ENCODE data around the gene TBC1D4.

Gene TBC1D4

DNA sequence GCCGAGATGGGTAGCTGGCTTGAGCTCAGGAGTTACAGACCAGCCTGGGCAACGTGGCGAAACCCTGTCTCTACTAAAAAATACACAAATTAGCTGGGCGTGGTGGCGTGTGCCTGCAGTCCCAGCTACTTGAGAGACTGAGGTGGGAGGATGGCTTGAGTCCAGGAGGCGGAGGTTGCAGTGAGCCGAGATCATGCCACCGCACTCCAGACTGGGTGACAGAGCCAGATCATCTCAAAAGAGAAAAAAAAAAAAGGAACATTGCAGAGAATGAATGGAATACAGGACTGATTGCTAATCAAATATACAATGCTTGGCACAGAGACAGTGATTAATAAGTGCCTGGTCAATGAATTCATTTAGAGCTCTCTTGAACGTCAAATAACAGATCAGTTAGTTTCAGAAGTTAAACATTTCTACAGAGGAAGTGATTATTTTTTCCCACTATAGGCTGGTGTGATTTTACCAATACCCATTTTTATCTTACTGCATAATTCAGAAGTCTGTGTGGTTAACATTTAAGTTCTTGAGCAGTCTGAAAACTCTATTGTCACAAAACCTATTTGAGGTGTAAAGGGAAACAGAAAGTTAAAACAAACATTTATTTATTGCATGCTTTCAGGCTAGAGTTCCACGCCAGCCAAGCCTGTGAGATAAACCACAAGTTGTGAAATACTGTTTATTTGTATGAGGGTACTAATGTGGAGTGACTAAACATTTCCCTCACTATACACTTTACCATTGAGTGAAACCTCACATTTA is 7.7 kb upstream of the TBC1D4 start:
- DNase-seq (ENCODE audit: low read depth in 3 of 3, low spot score in 1 of 3): no peak

GRCh38 chr13:75486146-75487062 is 4.4 kb upstream of the TBC1D4 start:
- no peak for DNase-seq (ENCODE audit: low read depth in 3 of 3, low spot score in 1 of 3)

- DNase-seq (ENCODE audit: low read depth in 3 of 3, low spot score in 1 of 3): no peak
Measured at GRCh38 chr13:75485286-75486062, 3.5 kb upstream of the TBC1D4 start.

- no peak for DNase-seq (ENCODE audit: low read depth in 3 of 3, low spot score in 1 of 3)
Measured at GRCh38 chr13:75482820-75483079, 781 bp upstream of the TBC1D4 start.

DNA sequence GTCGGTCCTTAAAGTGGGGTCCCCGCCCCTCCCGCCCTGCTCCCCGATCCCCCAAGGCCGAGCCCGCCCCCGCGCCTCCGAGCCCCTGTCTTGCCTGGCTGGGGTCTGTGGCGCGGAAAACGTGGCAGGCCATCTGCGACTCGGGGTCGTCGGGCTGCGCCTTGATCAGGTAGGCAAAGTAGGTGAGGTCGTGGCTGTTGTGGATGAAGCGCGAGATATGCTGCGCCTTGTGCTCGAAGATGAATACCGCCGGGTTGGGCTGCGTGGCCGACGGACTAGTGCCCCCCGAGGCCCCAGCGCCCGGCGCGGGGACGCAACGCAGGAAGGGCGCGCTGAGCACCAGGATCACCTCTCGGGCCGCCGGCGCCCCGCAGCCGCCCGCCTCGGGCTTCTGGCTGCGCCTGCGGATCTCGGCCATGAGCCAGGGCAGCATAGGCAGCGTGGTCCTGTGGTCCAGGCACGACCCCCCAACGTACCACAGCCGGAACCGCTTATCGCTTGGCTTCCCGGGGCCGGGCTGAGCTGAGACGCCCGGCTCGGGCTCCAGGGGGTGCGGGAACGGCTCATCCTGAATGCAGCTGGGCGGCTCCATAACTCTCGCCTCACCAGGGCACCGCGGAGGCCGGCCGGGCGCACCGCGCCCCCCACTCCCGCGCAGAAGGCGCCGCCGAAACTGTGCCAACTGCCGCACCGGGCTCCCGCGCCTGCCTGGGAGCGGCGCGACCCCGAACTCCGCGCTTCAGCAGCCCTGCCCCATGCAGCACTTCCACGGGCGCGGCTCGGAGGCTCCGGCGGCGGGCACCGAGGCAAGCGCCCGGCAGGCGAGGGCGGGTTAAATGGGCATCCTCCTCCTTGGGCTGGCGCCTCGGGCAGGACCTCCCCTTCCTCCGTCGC is 546 bp downstream of the TBC1D4 start:
- DNase-seq (ENCODE audit: low read depth in 3 of 3, low spot score in 1 of 3): peak in 1 of 3 donors; percentile 5

DNA sequence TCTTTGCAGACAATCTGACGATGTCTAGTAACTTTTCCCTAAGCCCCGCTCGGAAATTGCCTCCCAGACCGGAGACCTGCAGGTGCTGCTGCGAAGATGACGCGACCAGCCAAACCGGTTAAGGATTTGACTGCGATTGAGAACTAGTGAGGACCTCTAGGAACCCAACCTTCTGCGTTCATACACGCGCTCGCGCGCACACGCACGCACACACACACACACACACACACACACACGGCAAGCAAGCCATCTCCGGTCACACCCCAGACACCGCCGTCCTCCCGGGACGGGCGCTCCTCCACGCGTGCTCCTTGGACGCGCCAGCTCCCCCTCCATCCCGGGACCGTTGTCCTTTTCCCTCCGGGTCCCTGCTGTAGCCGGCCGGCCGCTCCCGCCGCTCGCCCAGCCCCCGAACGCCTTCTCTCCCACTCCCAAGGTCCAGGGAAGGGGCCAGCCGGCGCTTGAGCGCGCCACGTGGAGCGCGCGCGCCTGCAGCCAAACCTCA is 1.2 kb downstream of the TBC1D4 start:
- no peak for DNase-seq (ENCODE audit: low read depth in 3 of 3, low spot score in 1 of 3)

- no peak for DNase-seq (ENCODE audit: low read depth in 3 of 3, low spot score in 1 of 3)
Measured at GRCh38 chr13:75479102-75479740, 2.7 kb downstream of the TBC1D4 start.

- DNase-seq (ENCODE audit: low read depth in 3 of 3, low spot score in 1 of 3): no peak
Measured at GRCh38 chr13:75478659-75479058, 3.3 kb downstream of the TBC1D4 start.

DNA sequence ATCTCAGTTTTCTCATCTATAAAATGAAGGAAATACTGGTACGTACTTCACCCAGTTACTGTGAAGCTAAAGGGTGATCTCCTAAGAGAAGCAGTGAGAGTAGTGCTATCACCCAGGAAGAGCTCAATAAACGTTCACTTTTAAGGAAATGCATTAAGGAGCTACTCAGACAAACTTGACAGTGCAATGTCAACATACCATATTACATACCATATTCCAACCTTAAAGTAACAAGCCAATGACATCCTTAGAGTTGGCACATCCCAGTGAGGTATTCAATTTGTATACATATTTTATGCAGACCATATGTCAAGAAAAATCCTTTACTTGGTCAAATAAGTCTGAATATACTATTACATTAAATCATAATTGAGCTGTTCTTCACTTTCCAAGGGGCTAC is 7.0 kb downstream of the TBC1D4 start:
- DNase-seq (ENCODE audit: low read depth in 3 of 3, low spot score in 1 of 3): no peak

DNA sequence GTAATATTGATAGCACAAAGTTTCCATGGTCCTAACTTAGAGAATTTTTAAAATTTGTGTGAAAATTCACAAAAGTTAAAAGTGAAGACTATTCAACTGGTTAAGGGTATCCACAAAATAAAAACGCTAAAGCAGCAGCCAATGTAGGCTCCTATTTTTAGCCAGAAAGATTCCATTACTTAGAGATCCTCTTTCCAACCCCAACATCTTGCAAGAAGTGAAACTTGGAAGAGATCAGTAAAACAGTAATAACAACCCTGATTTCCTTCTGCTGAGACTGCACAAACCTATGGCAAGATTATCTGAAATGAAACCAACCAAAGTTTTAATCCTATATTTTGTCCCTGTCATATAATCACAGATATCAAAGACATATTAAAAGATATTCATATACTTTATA is 8.5 kb downstream of the TBC1D4 start:
- DNase-seq (ENCODE audit: low read depth in 3 of 3, low spot score in 1 of 3): no peak

GRCh38 chr13:75470676-75471075 is 11.3 kb downstream of the TBC1D4 start:
- DNase-seq (ENCODE audit: low read depth in 3 of 3, low spot score in 1 of 3): no peak

DNA sequence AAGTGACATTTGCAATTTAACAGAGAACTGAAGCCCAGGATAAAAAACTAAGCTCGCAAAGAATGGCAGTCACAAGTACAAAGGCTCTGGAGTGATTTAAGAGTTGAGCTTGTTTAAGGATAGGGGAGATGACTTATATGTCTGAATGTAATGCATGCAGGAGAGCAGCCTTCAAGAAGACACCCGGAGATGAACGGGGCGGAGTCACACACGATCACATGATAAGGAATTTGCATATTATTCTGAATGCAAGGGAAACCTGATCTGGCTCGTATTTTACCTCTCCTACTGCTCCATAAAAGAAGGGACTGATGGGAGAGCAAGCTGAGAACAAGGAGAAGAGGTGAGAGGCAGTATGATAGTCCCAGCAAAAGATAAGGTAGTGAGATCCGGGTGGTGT is 12.9 kb downstream of the TBC1D4 start:
- DNase-seq (ENCODE audit: low read depth in 3 of 3, low spot score in 1 of 3): no peak

GRCh38 chr13:75468602-75469001 is 13.4 kb downstream of the TBC1D4 start:
- DNase-seq (ENCODE audit: low read depth in 3 of 3, low spot score in 1 of 3): no peak

GRCh38 chr13:75468098-75468497 is 13.9 kb downstream of the TBC1D4 start:
- DNase-seq (ENCODE audit: low read depth in 3 of 3, low spot score in 1 of 3): no peak

DNA sequence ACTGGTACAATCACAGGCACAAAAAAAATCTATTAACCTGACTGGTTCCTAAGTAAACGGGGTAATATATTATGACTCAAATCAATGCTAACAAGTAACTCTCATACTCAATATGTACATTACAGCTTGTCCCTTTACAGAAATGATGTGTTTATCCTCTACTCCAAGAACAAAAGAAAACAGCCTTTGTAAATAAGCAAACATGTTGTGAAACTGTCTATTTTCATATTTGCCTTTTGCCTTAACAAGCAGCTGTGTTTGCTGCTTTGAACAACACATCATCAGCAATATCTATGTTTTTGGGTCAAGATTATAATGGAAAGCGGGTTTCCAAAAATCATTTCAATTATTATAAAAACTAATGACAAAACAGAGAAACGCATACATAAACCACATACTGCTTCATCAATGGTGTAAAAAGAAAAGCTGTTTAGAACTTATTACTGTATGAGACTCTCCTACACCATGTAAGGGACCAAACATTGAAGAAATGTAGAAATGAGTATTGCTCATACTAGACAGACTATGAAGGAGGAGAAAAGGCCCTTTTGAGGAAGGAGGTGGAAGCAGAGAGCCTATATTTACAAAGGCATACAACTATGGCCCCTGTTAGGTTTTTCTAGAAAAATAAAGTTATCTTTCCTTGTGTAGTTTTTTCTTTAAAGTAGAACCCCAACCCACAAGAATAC is 14.8 kb downstream of the TBC1D4 start:
- DNase-seq (ENCODE audit: low read depth in 3 of 3, low spot score in 1 of 3): no peak

DNA sequence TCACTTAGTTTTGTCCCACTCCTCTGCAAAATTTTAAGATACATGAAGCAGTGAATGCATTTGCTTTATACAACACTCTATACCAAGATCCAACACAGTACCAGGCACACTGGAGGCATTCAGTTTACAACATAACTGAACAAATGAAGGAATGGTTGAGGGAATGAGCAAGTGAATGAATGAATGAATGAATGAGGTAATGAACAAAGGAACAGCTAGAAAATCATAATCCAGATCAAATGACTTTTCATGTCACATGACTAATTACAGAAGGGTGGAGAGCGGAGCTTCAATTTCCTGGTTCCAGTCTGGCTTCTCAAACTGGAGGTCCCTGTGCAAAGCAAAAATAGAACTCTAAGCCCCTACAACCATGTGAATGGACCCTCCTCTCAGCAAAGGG is 16.7 kb downstream of the TBC1D4 start:
- DNase-seq (ENCODE audit: low read depth in 3 of 3, low spot score in 1 of 3): no peak

GRCh38 chr13:75461314-75461713 is 20.7 kb downstream of the TBC1D4 start:
- no peak for DNase-seq (ENCODE audit: low read depth in 3 of 3, low spot score in 1 of 3)

DNA sequence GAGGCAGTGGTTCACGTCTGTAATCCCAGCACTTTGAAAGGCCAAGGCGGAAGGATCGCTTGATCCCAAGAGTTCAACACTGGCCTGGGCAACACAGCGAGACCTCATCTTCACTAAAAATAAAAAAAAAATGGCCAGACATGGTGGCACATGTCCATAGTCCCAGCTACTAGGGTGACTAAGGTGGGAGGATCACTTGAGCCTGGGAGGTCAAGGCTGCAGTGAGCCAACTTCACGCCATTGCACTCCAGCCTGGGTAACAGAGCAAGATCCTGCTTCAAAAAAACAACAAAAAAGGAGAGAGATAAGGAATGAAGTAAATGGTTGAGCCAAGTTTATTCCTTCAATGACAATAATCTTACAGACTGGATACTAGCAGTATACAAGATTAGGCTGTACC is 21.3 kb downstream of the TBC1D4 start:
- DNase-seq (ENCODE audit: low read depth in 3 of 3, low spot score in 1 of 3): no peak

DNA sequence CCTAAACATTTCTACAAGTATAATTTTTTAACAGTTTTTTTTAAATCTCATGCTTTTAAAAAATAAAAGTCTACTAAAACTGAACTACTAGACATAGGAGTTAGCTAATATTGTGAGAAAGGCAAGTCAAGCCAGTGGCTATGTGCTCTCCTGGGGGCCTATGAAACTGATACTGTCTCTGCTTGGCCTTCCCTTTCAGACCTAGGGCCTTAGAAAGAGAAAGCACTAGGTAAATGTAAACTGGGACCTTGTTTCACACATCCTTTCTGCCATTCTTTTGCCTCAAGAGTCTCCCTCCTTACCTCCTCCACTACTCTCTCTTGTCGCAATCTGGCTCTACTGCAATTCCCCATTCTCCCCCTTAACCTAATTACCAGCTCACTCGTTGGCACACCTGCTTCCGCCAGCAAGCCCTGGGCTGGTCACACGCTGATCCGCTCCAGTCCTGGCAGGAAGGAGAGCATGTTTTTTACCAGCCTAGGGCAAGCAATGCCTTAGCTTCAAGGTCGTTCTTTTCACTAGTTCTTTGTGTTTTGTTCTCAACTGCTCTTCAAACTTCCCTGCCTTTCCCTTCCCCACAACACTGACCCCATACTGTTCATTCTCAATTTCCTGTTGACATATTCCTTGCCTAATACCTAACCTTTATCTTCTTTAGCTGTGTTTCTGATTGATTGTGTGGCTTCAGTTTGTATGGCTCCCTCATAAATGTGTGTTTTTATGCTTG is 23.1 kb downstream of the TBC1D4 start:
- DNase-seq (ENCODE audit: low read depth in 3 of 3, low spot score in 1 of 3): no peak
